ENCODE results near the gene PACS2.

DNA sequence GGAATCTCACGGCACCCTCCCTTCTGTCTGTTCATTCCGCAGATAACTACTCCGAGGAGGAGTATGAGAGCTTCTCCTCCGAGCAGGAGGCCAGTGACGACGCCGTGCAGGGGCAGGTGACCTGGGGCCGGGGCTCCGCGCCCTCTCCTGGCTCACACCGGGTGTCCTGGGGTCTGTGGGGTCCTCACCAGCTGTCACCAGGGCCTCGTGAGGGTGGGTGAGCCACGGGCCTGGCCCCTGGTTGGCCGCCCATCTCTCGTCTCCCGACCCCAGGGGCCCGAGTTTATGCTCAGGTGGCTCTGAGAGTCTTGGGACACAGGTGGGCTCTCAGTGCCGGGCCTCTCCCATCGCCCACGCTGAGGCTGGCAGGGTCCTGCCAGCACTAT, 53.5 kb downstream of the PACS2 start:
- TF ChIP-seq, protein P1, sequence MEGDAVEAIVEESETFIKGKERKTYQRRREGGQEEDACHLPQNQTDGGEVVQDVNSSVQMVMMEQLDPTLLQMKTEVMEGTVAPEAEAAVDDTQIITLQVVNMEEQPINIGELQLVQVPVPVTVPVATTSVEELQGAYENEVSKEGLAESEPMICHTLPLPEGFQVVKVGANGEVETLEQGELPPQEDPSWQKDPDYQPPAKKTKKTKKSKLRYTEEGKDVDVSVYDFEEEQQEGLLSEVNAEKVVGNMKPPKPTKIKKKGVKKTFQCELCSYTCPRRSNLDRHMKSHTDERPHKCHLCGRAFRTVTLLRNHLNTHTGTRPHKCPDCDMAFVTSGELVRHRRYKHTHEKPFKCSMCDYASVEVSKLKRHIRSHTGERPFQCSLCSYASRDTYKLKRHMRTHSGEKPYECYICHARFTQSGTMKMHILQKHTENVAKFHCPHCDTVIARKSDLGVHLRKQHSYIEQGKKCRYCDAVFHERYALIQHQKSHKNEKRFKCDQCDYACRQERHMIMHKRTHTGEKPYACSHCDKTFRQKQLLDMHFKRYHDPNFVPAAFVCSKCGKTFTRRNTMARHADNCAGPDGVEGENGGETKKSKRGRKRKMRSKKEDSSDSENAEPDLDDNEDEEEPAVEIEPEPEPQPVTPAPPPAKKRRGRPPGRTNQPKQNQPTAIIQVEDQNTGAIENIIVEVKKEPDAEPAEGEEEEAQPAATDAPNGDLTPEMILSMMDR (IDR thresholded peaks at IDR 0.05; ENCODE audit: insufficient read depth, low read length), result no peak
- no peak for TF ChIP-seq POLR2AphosphoS5 (IDR thresholded peaks at IDR 0.05; ENCODE audit: low read depth)

All from HL-60 (cell line).